ENCODE data around the gene ODAD2. TPM values are rescaled to one million over a fixed set of nuclear protein-coding genes. Genes with fewer than 3 reads are reported as not detected.

Gene ODAD2
- total RNA-seq, 1 donor from 2014 or later: 4.5 TPM

DNA sequence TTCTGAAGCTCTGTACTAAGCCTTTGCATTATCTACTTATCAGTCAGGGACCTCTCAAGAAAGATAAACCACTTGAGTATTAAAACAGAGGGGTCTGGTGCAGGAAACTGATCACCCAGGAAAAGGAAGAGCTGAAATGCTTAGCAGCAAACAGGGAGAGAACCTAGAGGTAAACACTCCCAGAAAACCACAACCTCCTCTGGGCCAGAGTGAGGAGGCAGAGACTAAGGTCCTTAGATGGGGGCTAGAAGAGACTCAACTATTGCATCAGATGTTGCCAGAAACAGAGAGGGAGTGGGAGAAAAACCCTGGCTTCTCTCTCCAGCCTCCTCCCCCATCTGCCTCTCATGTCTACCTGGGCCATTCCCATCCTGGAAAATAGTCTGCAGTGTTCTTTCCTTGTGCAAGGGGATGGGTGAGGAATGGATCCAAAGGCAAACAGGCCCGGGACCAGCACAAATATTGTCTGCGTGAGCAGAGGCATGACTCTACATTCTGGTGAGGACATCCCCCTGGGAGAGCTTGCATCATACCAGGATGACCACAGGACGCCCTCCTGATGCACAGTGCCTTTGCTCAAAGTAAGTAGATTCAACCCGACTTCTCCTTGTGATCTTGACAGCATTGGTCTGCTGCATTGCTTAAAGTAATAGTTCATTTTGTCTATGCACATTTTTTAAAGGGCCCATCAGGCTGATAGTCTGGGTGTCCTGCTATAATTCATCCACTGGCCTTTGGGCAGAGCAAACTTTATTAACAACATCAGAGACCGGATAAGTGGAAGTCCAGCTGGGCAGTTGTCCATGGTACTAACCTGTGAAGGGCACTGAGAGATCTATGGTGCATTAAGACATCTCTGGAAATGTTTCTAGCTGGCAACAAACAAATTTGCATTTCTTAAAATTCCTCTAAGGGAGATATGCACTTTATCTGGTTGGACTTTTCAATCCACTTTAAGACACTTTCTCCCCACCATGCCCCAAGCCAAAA, 22.4 kb upstream of the ODAD2 start:
- H3K4me1 ChIP-seq: no peaks in the 10 kb centered on the region
- H3K4me3 ChIP-seq: no peak overlapping the region
- DNase-seq (no peak), ATAC-seq (no peak)
- no peaks in the 10 kb centered on the region for H3K36me3 ChIP-seq
- H3K27me3 ChIP-seq (ENCODE audit: low read depth): no peaks in the 10 kb centered on the region
- TF ChIP-seq CTCF (IDR thresholded peaks at IDR 0.05): no peak
- no peak overlapping the region for H3K27ac ChIP-seq
- H3K9me3 ChIP-seq: no peaks in the 10 kb centered on the region
- intact Hi-C loops (cut with DNase I): no loop called here

- H3K36me3 ChIP-seq: no peaks in the 10 kb centered on the region
- no peaks in the 10 kb centered on the region for H3K4me1 ChIP-seq
- no peak for ATAC-seq
- H3K27me3 ChIP-seq (ENCODE audit: low read depth): no peaks in the 10 kb centered on the region
- H3K4me3 ChIP-seq: no peak overlapping the region
- intact Hi-C loops (cut with DNase I): no loop called here
- H3K9me3 ChIP-seq: no peaks in the 10 kb centered on the region
- no peak overlapping the region for H3K27ac ChIP-seq
- DNase-seq: no peak
- TF ChIP-seq CTCF (IDR thresholded peaks at IDR 0.05): no peak
Measured at GRCh38 chr10:28020080-28020860, 21.4 kb upstream of the ODAD2 start.

DNA sequence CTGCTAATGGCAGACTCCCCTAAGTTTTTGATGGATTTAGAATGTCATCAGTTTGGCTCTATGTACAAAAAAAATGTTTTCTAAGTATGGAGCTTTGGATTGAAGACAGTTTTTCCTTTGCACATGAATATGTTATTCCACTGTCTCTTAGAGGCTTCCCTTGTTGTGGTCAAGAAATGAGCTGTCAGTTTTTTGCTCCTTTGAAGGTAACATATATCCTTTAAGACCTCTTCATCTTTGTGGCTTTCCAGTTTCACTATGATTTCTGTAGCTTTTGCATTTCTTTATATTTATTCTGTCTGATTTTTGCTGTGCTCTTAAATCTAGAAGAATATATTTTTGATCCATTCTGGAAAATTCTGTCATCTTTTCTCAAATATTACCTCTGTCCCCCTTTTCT, 15.8 kb upstream of the ODAD2 start:
- TF ChIP-seq CTCF (IDR thresholded peaks at IDR 0.05): no peak
- Histone ChIP-seq H3K4me1 (no peaks in the 10 kb centered on the region), H3K36me3 (no peaks in the 10 kb centered on the region), H3K27ac (no peak overlapping the region), H3K27me3 (ENCODE audit: low read depth) (no peaks in the 10 kb centered on the region), H3K4me3 (no peak overlapping the region), H3K9me3 (no peaks in the 10 kb centered on the region)
- ATAC-seq: no peak
- intact Hi-C loops (cut with DNase I): no loop called here
- no peak for DNase-seq

DNA sequence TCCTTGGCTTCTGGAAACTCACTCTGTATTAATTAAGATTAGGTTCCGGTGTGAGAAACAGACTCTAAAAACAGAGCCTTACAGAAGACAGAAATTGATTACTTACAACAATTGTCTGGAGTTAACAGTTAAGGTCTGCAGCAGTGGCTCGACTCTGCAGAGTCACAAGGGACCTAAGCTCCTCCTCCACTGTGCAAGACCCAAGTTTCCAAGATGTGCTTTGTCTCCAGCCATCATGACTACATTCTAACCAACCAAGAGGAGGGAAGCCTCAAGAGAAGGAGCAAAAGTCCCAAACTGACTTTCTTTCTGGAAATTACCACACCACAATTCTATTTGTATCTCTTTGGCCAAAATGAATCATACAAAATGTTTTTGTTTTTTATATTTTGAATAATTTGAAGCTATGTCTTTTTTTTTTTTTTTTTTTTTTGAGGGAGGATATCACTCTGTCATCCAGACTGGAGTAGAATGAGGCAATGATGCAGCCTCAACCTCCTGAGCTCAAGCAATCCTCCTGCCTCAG, 14.2 kb upstream of the ODAD2 start:
- H3K9me3 ChIP-seq: no peaks in the 10 kb centered on the region
- ATAC-seq (no peak), DNase-seq (no peak)
- no peaks in the 10 kb centered on the region for H3K27me3 ChIP-seq (ENCODE audit: low read depth)
- TF ChIP-seq CTCF (IDR thresholded peaks at IDR 0.05): no peak
- no peaks in the 10 kb centered on the region for H3K4me1 ChIP-seq
- H3K4me3 ChIP-seq: no peak overlapping the region
- H3K36me3 ChIP-seq: no peaks in the 10 kb centered on the region
- no peak overlapping the region for H3K27ac ChIP-seq
- intact Hi-C loops (cut with DNase I): no loop called here

DNA sequence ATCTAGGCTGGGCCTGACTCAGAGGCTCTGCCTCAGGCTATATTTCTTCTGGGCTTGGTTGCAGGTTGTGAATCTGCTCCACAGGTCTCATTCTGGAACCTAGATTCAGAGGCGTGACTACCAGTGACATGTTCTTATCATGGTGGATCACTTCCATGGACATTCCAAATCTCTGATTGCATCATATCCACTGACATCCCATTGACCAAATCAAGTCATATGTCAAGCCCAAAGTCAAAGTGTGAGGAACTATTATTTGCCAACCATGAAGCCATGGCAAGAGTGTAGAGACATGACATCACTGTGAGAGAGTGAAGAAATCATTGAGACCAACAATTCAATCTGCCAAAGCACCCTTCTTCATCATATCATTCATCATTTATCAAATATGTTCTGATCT, 11.9 kb upstream of the ODAD2 start:
- DNase-seq: no peak
- Histone ChIP-seq H3K9me3 (no peaks in the 10 kb centered on the region), H3K27ac (no peak overlapping the region), H3K27me3 (ENCODE audit: low read depth) (no peaks in the 10 kb centered on the region), H3K4me1 (no peaks in the 10 kb centered on the region), H3K36me3 (no peaks in the 10 kb centered on the region), H3K4me3 (no peak overlapping the region)
- intact Hi-C loops (cut with DNase I): no loop called here
- no peak for ATAC-seq
- no peak for TF ChIP-seq CTCF (IDR thresholded peaks at IDR 0.05)
